ENCODE results near the gene KDM1A.

- no peak for TF ChIP-seq CTCF (tag by site-specific recombination; IDR thresholded peaks at IDR 0.05)
- TF ChIP-seq ZSCAN30 (tag by site-specific recombination; IDR thresholded peaks at IDR 0.05), result no peak
- TF ChIP-seq ZNF324 (tag by site-specific recombination; IDR thresholded peaks at IDR 0.05), result no peak
- no peak for TF ChIP-seq ZBTB17 (tag by site-specific recombination; IDR thresholded peaks at IDR 0.05)
- TF ChIP-seq ZNF518A (tag by site-specific recombination; conservative IDR thresholded peaks at IDR 0.05; ENCODE audit: low read depth), result no peak
- no peak for TF ChIP-seq ZNF133 (tag by site-specific recombination; IDR thresholded peaks at IDR 0.05)
- TF ChIP-seq ZNF76 (tag by site-specific recombination; IDR thresholded peaks at IDR 0.05; ENCODE audit: borderline replicate concordance, low read depth), result no peak
- TF ChIP-seq ZNF248 (tag by site-specific recombination; IDR thresholded peaks at IDR 0.05), result no peak
- TF ChIP-seq SALL2 (tag by site-specific recombination; IDR thresholded peaks at IDR 0.05; ENCODE audit: borderline replicate concordance), result no peak
- TF ChIP-seq REST (tag by site-specific recombination; IDR thresholded peaks at IDR 0.05), result no peak
- no peak for TF ChIP-seq MZF1 (tag by site-specific recombination; IDR thresholded peaks at IDR 0.05; ENCODE audit: borderline replicate concordance)
Measured at GRCh38 chr1:23027352-23027907, 8.2 kb downstream of the KDM1A start.

Measured in HEK293 (cell line).